B cell (primary cell): Measurements from ENCODE around the gene LPCAT3. TPM values are rescaled to one million over a fixed set of nuclear protein-coding genes. Genes with fewer than 3 reads are reported as not detected.
"Not testable (repeated sequence)": the region's sequence is repeated elsewhere in the genome, so short reads cannot be mapped to it uniquely, and the experiment has no call there.

Experiments
- ATAC-seq: fragments of 200-7000 bp; cut with Tn5 transposase; one replicate; pipeline ENCODE4 v1.10.0; 2021; ENCODE audit warnings: low read depth, mild to moderate bottlenecking, moderate number of reproducible peaks, moderate library complexity
- CTCF ChIA-PET: fragments of 350-600 bp; sonication (Branson Sonifier 250); formaldehyde crosslinking; loops from one replicate; lab custom pipeline; 2021; ENCODE audit warnings: antibody characterized with exemption, inconsistent platforms; lab: Charles Lee
- POLR2A ChIA-PET: fragments of 350-600 bp; sonication (Branson Sonifier 250); formaldehyde crosslinking; loops from one replicate; lab custom pipeline; 2021; ENCODE audit warnings: antibody characterized with exemption; lab: Charles Lee
- DNase-seq: peaks from one replicate; pipeline ENCODE4 v3.0.0; 2013
- H2AFZ ChIP-seq: 2 replicates; pipeline ENCODE4 v1.6.1; 2012; ENCODE audit warnings: mild to moderate bottlenecking, low read depth, low read length; ENCODE audit not compliant: insufficient read depth, poor library complexity, severe bottlenecking
- H3K27ac ChIP-seq, 2 donors: 1 replicate in 1 of 2; 2 replicates in 1 of 2; pipeline ENCODE4 v1.5.1; 2012 to 2013; ENCODE audit warnings: low read length in 2 of 2, mild to moderate bottlenecking in 2 of 2, moderate library complexity in 1 of 2
- H3K27me3 ChIP-seq, 4 experiments: fragments of 200-600 bp in 1 of 4; sonication (generic) in 1 of 4; replicated peaks in 1 of 4; 1 replicate in 2 of 4; 2 replicates in 2 of 4; pipeline versions ENCODE4 v1.6.1 to v1.7.0; 2013 to 2016; ENCODE audit warnings: low read length in 3 of 4, mild to moderate bottlenecking in 2 of 4, mixed read lengths in 1 of 4, moderate library complexity in 1 of 4; ENCODE audit not compliant: insufficient read depth in 4 of 4, control insufficient read depth in 3 of 4; ENCODE audit errors: control extremely low read depth in 1 of 4
- H3K36me3 ChIP-seq, 2 experiments: replicated peaks in 1 of 2; 1 replicate in 1 of 2; 2 replicates in 1 of 2; pipeline versions ENCODE4 v1.6.1 to v1.7.1; 2013; ENCODE audit warnings: low read length in 1 of 2; ENCODE audit not compliant: insufficient read depth in 2 of 2, control insufficient read depth in 1 of 2; ENCODE audit errors: control extremely low read depth in 1 of 2, extremely low read depth in 1 of 2
- H3K4me1 ChIP-seq, 2 donors: fragments of 200-600 bp in 1 of 2; sonication (generic) in 1 of 2; 1 replicate in 1 of 2; 2 replicates in 1 of 2; pipeline versions ENCODE4 v1.5.1 to v1.6.1; 2013 to 2017; ENCODE audit warnings: low read length in 2 of 2; ENCODE audit not compliant: control insufficient read depth in 2 of 2, insufficient read depth in 2 of 2
- H3K4me2 ChIP-seq: replicated peaks from 2 replicates; pipeline ENCODE3; 2012; ENCODE audit warnings: mild to moderate bottlenecking, low read depth, low read length; ENCODE audit not compliant: poor library complexity, severe bottlenecking
- H3K4me3 ChIP-seq, 5 experiments: fragments of 200-600 bp in 1 of 5; sonication (generic) in 1 of 5; 1 replicate in 3 of 5; 2 replicates in 2 of 5; pipeline versions ENCODE4 v1.5.1 to v1.7.0; 2011 to 2016; ENCODE audit warnings: low read length in 4 of 5, mild to moderate bottlenecking in 4 of 5, low read depth in 2 of 5, control low read depth in 1 of 5, moderate library complexity in 1 of 5; ENCODE audit not compliant: insufficient read depth in 1 of 5; ENCODE audit errors: control extremely low read depth in 1 of 5, extremely low read depth in 1 of 5
- H3K79me2 ChIP-seq: fragments of 200-600 bp; sonication (generic); one replicate; pipeline ENCODE4 v1.6.0; 2016; ENCODE audit warnings: low read length; ENCODE audit not compliant: control insufficient read depth, insufficient read depth
- H3K9ac ChIP-seq: fragments of 200-600 bp; sonication (generic); 2 replicates; pipeline ENCODE4 v1.6.1; 2017; ENCODE audit warnings: mild to moderate bottlenecking, low read length, moderate library complexity
- H3K9me3 ChIP-seq, 3 donors: one replicate each; pipeline versions ENCODE4 v1.6.1 to v1.7.1; 2013; ENCODE audit warnings: low read length in 2 of 3; ENCODE audit not compliant: control insufficient read depth in 2 of 3, insufficient read depth in 1 of 3; ENCODE audit errors: control extremely low read depth in 1 of 3
- H4K20me1 ChIP-seq: 2 replicates; pipeline ENCODE4 v1.6.0; 2012; ENCODE audit warnings: mild to moderate bottlenecking, low read length; ENCODE audit not compliant: insufficient read depth, control insufficient read depth, poor library complexity, severe bottlenecking
- H3K27ac Mint-ChIP-seq: one replicate; pipeline ENCODE4 v1.8.0; 2021; ENCODE audit warnings: mixed read lengths
- H3K27me3 Mint-ChIP-seq: one replicate; pipeline ENCODE4 v1.8.0; 2021; ENCODE audit warnings: mixed read lengths
- H3K4me1 Mint-ChIP-seq: one replicate; pipeline ENCODE4 v1.8.0; 2021; ENCODE audit warnings: mixed read lengths
- H3K4me3 Mint-ChIP-seq: one replicate; pipeline ENCODE4 v1.8.0; 2021; ENCODE audit warnings: mixed read lengths
- H3K9me3 Mint-ChIP-seq: one replicate; pipeline ENCODE4 v1.8.0; 2022; ENCODE audit warnings: mixed read lengths; ENCODE audit not compliant: insufficient read depth
- CTCF ChIP-seq: fragments of 200-600 bp; IDR thresholded peaks from one replicate; pipeline ENCODE4 v1.8.0; 2022; ENCODE audit warnings: antibody characterized with exemption, mild to moderate bottlenecking
- EZH2 ChIP-seq: IDR thresholded peaks from 2 replicates; pipeline ENCODE4 v1.6.1; 2012; ENCODE audit warnings: borderline replicate concordance, low read depth, mild to moderate bottlenecking, moderate library complexity, low read length; ENCODE audit not compliant: insufficient read depth, poor library complexity, severe bottlenecking
- WGBS: methylation state at CpG from one replicate; pipeline ENCODE4 v1.1.5; 2013; ENCODE audit warnings: missing lambda C conversion rate; ENCODE audit not compliant: insufficient coverage; 5-methylcytosine and 5-hydroxymethylcytosine counted together
- intact Hi-C: fragments of 100-400 bp; cut with micrococcal nuclease; formaldehyde crosslinking; loops from one replicate; pipeline ENCODE4 v1.10.0; 2022
- polyA plus RNA-seq: library from polyadenylated mRNA; depleted of rRNA; stranded (reverse); fragments of >200 nt; gene quantifications from 2 replicates; pipeline ENCODE4 v1.2.3, GENCODE V29; 2012
- total RNA-seq, 2 donors: library from RNA; stranded (reverse); fragments of 120-200 nt in 1 of 2; gene quantifications; 1 replicate in 1 of 2; 2 replicates in 1 of 2; pipeline versions ENCODE4 v1.2.3 to v1.2.4, GENCODE V29; 2013 to 2022

The LPCAT3 gene
- total and polyA plus RNA-seq, 2 donors (not counting 1 experiment from before 2014, with no cell fraction given): 17.6 to 26.2 TPM

DNA sequence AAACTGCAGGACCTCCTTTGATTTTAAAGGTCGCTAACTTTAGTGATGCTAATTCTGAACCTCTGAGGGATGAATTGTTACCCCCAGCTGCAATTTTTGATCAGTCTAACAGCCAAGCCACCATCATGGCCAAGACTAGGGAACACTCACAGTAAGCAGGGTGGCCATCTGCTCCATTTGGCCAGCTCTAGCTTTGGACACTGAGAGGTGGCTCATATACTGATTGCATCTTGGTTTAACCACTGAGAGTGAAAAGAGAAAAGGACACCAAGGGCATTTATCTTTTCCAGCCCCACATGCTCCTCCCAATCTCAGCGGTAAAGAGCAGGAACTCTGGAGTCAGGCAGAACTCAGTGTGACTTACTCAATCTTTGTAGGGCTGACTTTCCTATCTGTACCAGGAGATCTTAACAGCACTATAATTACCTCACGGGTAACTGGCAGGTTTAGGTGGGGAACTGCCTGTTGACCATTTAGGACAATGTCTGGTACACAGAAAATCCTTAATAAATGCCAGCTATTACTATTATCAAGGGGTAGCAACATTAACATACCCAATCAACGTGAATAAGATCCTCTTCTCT lies 6.2 kb downstream of the LPCAT3 start:
- Histone ChIP-seq H3K79me2 (peaks cover 67% of the 10 kb centered on the region), H3K9ac (no peak overlapping the region), H4K20me1 (peaks cover 10% of the 10 kb centered on the region), H3K27me3 (no peaks in the 10 kb centered on the region), H3K4me3 (no peak overlapping the region), H3K4me2 (no peak overlapping the region), H2AFZ (no peak overlapping the region), H3K27ac (no peak overlapping the region), H3K36me3 (peaks cover 0 to 11% of the 10 kb centered on the region in 2 experiments), H3K4me1 (peaks cover 1 to 2% of the 10 kb centered on the region in 2 donors), H3K9me3 (no peaks in the 10 kb centered on the region)
- TF ChIP-seq CTCF (no peak), EZH2 (no peak)
- no peaks in the 10 kb centered on the region for H3K9me3 Mint-ChIP-seq
- DNase-seq (no peak), ATAC-seq (no peak)
- H3K4me3 Mint-ChIP-seq: no peak overlapping the region
- H3K27me3 Mint-ChIP-seq: no peaks in the 10 kb centered on the region
- CTCF ChIA-PET: interaction anchor here (0.6 to 1.8 kb wide), 4 partner anchors 10 to 119 kb away, joined by 3 to 4 read pairs (median 4); no protein-coding TSS in a partner anchor
- H3K27ac Mint-ChIP-seq: no peak overlapping the region
- H3K4me1 Mint-ChIP-seq: peaks cover 16% of the 10 kb centered on the region
- intact Hi-C loops: no loop called here
- POLR2A ChIA-PET: interaction anchor here (0.8 kb wide), 1 partner anchor 18 kb away, joined by 6 read pairs; no protein-coding TSS in a partner anchor
- WGBS: 87% methylated on average over 4 of the region's 4 CpGs

DNA sequence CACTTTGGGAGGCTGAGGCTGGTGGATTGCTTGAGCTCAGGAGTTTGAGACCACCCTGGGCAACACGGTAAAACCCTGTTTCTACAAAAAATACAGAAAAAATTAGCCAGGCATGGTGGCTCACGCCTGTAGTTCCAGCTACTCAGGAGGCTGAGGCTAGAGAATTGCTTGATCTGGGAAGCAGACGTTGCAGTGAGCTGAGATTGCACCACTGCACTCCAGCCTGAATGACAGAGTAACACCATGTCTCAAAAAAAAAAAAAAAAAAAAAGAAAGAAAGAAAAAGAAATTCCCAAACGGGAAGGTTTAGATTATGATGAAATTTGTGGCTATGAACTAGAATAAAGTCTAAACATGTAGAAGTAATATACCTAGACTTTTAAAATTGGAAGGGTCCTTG lies 6.9 kb downstream of the LPCAT3 start:
- H3K4me1 ChIP-seq, H3K4me3 ChIP-seq, H3K27me3 Mint-ChIP-seq, H4K20me1 ChIP-seq, ATAC-seq, H3K9me3 ChIP-seq, H3K27ac ChIP-seq, DNase-seq, H3K4me1 Mint-ChIP-seq, H2AFZ ChIP-seq, H3K27ac Mint-ChIP-seq, H3K4me2 ChIP-seq, intact Hi-C loops, H3K27me3 ChIP-seq, H3K4me3 Mint-ChIP-seq, H3K9ac ChIP-seq, H3K9me3 Mint-ChIP-seq: not testable (repeated sequence)
- POLR2A ChIA-PET: interaction anchor here (0.8 kb wide), 1 partner anchor 19 kb away, joined by 6 read pairs; no protein-coding TSS in a partner anchor
- CTCF ChIA-PET: interaction anchor here (0.6 to 1.8 kb wide), 4 partner anchors 10 to 120 kb away, joined by 3 to 4 read pairs (median 4); no protein-coding TSS in a partner anchor
- Histone ChIP-seq H3K79me2 (peaks cover 60% of the 10 kb centered on the region), H3K36me3 (peaks cover 0 to 15% of the 10 kb centered on the region in 2 experiments)
- WGBS: no CpG with 5 or more reads among the region's 4 CpGs
